Psoas muscle (tissue), 8 donors: ENCODE measurements around the gene C3orf70. TPM values are rescaled to one million over a fixed set of nuclear protein-coding genes. Genes with fewer than 3 reads are reported as not detected.

Experiments
- ATAC-seq, 4 donors: fragments of 200-7000 bp; cut with Tn5 transposase; one replicate each; pipeline ENCODE4 v1.9.1; 2020; ENCODE audit warnings: moderate library complexity in 3 of 4, mild to moderate bottlenecking in 2 of 4
- DNase-seq, 2 donors: peaks; one replicate each; pipeline ENCODE4 v3.0.0-alpha.2; 2020
- H3K27ac ChIP-seq: fragments of 200-600 bp; one replicate; pipeline ENCODE4 v1.8.0; 2022
- H3K27me3 ChIP-seq, 3 donors: fragments of 200-600 bp in 1 of 3; one replicate each; pipeline versions ENCODE4 v1.6.1 to v1.8.0; 2013 to 2022; ENCODE audit warnings: low read length in 2 of 3, mild to moderate bottlenecking in 2 of 3, moderate library complexity in 1 of 3; ENCODE audit not compliant: insufficient read depth in 3 of 3
- H3K36me3 ChIP-seq, 2 donors: fragments of 200-600 bp in 1 of 2; one replicate each; pipeline versions ENCODE4 v1.6.1 to v1.8.0; 2013 to 2022; ENCODE audit warnings: low read depth in 1 of 2, mild to moderate bottlenecking in 1 of 2, moderate library complexity in 1 of 2; ENCODE audit not compliant: insufficient read depth in 1 of 2
- H3K4me1 ChIP-seq: fragments of 200-600 bp; one replicate; pipeline ENCODE4 v1.8.0; 2022
- H3K4me3 ChIP-seq: fragments of 200-600 bp; one replicate; pipeline ENCODE4 v1.8.0; 2022; ENCODE audit warnings: mild to moderate bottlenecking
- H3K9me3 ChIP-seq: fragments of 200-600 bp; one replicate; pipeline ENCODE4 v1.8.0; 2022
- WGBS, 3 donors: extraction: QIAGEN DNeasy Blood & Tissue Kit; methylation state at CpG; one replicate each; pipeline versions ENCODE4 v1.1.6 to v1.1.7; 2013; 5-methylcytosine and 5-hydroxymethylcytosine counted together
- intact Hi-C, 2 donors: fragments of 100-400 bp; cut with DNase I; formaldehyde crosslinking; loops; one replicate each; pipeline versions ENCODE4 v1.11.0 to v1.14.2; 2022
- polyA plus RNA-seq, 3 donors: library from polyadenylated mRNA; stranded (reverse); fragments of 200-250 nt; gene quantifications; one replicate each; pipeline ENCODE4 v1.2.3, GENCODE V29; 2013
- total RNA-seq, 4 donors: library from RNA; stranded (reverse); fragmentation: NEBNext Ultra II Directional in 2 of 4; extraction: Animal tissue kit (Norgen Biotek cat#: 25700) in 2 of 4; gene quantifications; one replicate each; pipeline versions ENCODE4 v1.2.1 to v1.2.4, GENCODE V29; 2021 to 2023
- TF ChIP-seq, protein P1 (sequence below): fragments of 200-600 bp; IDR thresholded peaks from one replicate; pipeline ENCODE4 v1.8.0; 2022; ENCODE audit warnings: antibody characterized with exemption
- donor health status: healthy with polysubstance abuse.
- donor health status: DM: no; HTN: no; CAD: no; lungs with moderate emphysema.
- donor health status: Bipolar disorder and iron deficiency.
- donor health status: healthy.
- donor health status: DM: yes; HTN: yes; CAD: no.
- donor health status: DM: no; HTN: no; CAD: no.
- donor health status: DM: no; HTN: no; CAD: no.
- donor health status: DM: yes; HTN: yes; CAD: no.

C3orf70 gene
- total and polyA plus RNA-seq, 7 donors, result 0.13 to 0.97 (median 0.42) TPM

GRCh38 chr3:185149591-185149990 lies 3.3 kb downstream of the C3orf70 start:
- Histone ChIP-seq H3K4me3 (no peak overlapping the region), H3K27ac (no peak overlapping the region), H3K9me3 (no peaks in the 10 kb centered on the region), H3K36me3 (no peaks in the 10 kb centered on the region), H3K27me3 (peaks cover 2 to 64% (median 19%) of the 10 kb centered on the region in 3 donors), H3K4me1 (no peaks in the 10 kb centered on the region)
- TF ChIP-seq, protein P1, sequence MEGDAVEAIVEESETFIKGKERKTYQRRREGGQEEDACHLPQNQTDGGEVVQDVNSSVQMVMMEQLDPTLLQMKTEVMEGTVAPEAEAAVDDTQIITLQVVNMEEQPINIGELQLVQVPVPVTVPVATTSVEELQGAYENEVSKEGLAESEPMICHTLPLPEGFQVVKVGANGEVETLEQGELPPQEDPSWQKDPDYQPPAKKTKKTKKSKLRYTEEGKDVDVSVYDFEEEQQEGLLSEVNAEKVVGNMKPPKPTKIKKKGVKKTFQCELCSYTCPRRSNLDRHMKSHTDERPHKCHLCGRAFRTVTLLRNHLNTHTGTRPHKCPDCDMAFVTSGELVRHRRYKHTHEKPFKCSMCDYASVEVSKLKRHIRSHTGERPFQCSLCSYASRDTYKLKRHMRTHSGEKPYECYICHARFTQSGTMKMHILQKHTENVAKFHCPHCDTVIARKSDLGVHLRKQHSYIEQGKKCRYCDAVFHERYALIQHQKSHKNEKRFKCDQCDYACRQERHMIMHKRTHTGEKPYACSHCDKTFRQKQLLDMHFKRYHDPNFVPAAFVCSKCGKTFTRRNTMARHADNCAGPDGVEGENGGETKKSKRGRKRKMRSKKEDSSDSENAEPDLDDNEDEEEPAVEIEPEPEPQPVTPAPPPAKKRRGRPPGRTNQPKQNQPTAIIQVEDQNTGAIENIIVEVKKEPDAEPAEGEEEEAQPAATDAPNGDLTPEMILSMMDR, result no peak
- intact Hi-C loops, result no loop called here
- DNase-seq (no peak), ATAC-seq (no peak)
- WGBS, 3 donors, result 31 to 61% (median 37%) methylated on average over 3 of the region's 3 CpGs

- peaks cover 0 to 28% (median 1%) of the 10 kb centered on the region in 3 donors for H3K27me3 ChIP-seq
- no peak for ATAC-seq
- TF ChIP-seq, protein P1, result no peak
- H3K36me3 ChIP-seq, result no peaks in the 10 kb centered on the region
- H3K4me1 ChIP-seq, result no peaks in the 10 kb centered on the region
- no peak overlapping the region for H3K27ac ChIP-seq
- H3K4me3 ChIP-seq, result no peak overlapping the region
- no peaks in the 10 kb centered on the region for H3K9me3 ChIP-seq
- intact Hi-C loops, result no loop called here
- 85 to 87% (median 85%) methylated on average over 6 of the region's 6 CpGs for WGBS, 3 donors
- DNase-seq, result no peak
These were observed 7.3 kb downstream of the C3orf70 start for GRCh38 chr3:185145511-185145910.

- H3K36me3 ChIP-seq, result no peaks in the 10 kb centered on the region
- ATAC-seq (no peak), DNase-seq (no peak)
- TF ChIP-seq, protein P1, result no peak
- H3K4me1 ChIP-seq, result no peaks in the 10 kb centered on the region
- WGBS, 3 donors, result 93 to 99% (median 94%) methylated on average over 3 of the region's 3 CpGs
- H3K27me3 ChIP-seq, result peaks cover 0 to 21% (median 0%) of the 10 kb centered on the region in 3 donors
- intact Hi-C loops, result no loop called here
- H3K9me3 ChIP-seq, result no peaks in the 10 kb centered on the region
- H3K27ac ChIP-seq, result no peak overlapping the region
- H3K4me3 ChIP-seq, result no peak overlapping the region
These were observed 8.1 kb downstream of the C3orf70 start for GRCh38 chr3:185144784-185145183.

DNA sequence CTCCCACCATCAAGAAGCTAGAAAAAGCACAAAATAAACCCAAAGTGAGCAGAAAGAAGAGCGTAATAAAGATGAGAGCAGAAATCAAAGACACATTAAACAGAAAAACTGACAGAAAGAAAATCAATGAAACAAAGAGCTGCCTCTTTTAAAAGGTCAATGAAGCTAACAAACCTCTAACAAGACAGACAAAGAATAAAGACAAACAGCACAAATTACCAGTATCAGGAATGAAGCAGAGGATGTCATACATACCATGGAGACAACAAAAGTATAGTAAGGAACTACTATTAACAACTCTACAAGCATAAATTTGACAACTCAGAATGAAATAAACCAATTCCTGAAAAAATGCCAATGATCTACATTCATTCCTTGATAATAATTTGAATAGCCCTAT lies 15.0 kb downstream of the C3orf70 start:
- no peaks in the 10 kb centered on the region for H3K27me3 ChIP-seq
- H3K9me3 ChIP-seq, result no peaks in the 10 kb centered on the region
- TF ChIP-seq, protein P1, result no peak
- intact Hi-C loops, result no loop called here
- WGBS, 3 donors, result 96 to 100% (median 97%) methylated on average over 1 of the region's 1 CpG
- no peak overlapping the region for H3K4me3 ChIP-seq
- no peaks in the 10 kb centered on the region for H3K4me1 ChIP-seq
- no peak for ATAC-seq
- H3K27ac ChIP-seq, result no peak overlapping the region
- no peak for DNase-seq
- H3K36me3 ChIP-seq, result no peaks in the 10 kb centered on the region

DNA sequence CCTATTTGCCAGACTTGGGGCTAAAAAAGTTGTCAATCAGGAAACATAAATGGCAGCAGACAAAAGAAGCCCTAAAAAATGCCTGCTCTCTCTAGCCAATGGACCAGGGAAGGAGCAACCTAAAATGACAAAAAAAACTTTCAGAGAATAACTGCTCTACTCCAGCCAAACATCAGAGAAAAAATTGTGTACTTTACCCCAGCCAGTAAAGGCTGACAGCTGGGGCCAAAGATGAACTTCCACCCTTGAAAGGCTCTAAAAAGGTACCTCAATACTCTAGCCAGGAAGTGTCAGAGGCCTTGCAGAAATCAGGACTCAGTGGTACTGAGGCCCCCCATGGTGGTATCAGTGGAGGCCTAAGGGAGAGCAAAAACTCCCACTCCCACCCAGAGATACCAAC lies 18.4 kb downstream of the C3orf70 start:
- Histone ChIP-seq H3K9me3 (no peaks in the 10 kb centered on the region), H3K36me3 (no peaks in the 10 kb centered on the region), H3K27me3 (no peaks in the 10 kb centered on the region), H3K4me3 (no peak overlapping the region), H3K4me1 (no peaks in the 10 kb centered on the region), H3K27ac (no peak overlapping the region)
- ATAC-seq (no peak), DNase-seq (no peak)
- TF ChIP-seq, protein P1, result no peak
- intact Hi-C loops, result no loop called here
